Measurements from ENCODE around the gene NDUFS4. TPM values are rescaled to one million over a fixed set of nuclear protein-coding genes. Genes with fewer than 3 reads are reported as not detected.
"Not testable (repeated sequence)": the region's sequence is repeated elsewhere in the genome, so short reads cannot be mapped to it uniquely, and the experiment has no call there.

The NDUFS4 gene
- total RNA-seq, 2 donors from 2014 or later: 87.3 to 97.2 TPM

DNA sequence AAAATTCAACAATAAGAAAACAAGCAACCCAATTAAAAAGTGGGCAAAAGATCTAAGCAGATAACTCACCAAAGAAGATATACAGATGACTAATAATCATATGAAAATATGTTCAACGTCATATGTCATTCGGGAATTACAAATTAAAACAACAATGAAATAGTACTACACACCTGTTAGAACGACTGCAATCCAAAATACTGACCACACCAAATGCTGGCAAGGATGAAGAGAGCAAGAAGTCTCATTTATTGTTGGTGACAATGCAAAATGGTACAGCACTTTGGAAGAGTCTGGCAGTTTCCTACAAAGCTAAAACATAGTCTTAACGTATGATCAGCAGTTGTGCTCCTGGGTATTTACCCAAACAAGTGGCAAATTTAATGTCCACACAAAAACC is 37.5 kb downstream of the NDUFS4 start:
- DNase-seq (ENCODE audit: low spot score): no peak
- Histone ChIP-seq H3K27ac (no peak overlapping the region), H3K9me3 (no peaks in the 10 kb centered on the region), H3K36me3 (no peaks in the 10 kb centered on the region), H3K27me3 (replicated peaks; ENCODE audit: insufficient read depth) (no peaks in the 10 kb centered on the region), H3K4me3 (no peak overlapping the region), H3K4me1 (replicated peaks) (no peaks in the 10 kb centered on the region)
- 85% methylated on average over 4 of the region's 4 CpGs for WGBS
- TF ChIP-seq POLR2A (IDR thresholded peaks at IDR 0.05): no peak
- TF ChIP-seq, protein P1, sequence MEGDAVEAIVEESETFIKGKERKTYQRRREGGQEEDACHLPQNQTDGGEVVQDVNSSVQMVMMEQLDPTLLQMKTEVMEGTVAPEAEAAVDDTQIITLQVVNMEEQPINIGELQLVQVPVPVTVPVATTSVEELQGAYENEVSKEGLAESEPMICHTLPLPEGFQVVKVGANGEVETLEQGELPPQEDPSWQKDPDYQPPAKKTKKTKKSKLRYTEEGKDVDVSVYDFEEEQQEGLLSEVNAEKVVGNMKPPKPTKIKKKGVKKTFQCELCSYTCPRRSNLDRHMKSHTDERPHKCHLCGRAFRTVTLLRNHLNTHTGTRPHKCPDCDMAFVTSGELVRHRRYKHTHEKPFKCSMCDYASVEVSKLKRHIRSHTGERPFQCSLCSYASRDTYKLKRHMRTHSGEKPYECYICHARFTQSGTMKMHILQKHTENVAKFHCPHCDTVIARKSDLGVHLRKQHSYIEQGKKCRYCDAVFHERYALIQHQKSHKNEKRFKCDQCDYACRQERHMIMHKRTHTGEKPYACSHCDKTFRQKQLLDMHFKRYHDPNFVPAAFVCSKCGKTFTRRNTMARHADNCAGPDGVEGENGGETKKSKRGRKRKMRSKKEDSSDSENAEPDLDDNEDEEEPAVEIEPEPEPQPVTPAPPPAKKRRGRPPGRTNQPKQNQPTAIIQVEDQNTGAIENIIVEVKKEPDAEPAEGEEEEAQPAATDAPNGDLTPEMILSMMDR (IDR thresholded peaks at IDR 0.05): no peak
- no peak for TF ChIP-seq POLR2AphosphoS5 (IDR thresholded peaks at IDR 0.05)
- intact Hi-C loops (cut with DNase I): no loop called here

DNA sequence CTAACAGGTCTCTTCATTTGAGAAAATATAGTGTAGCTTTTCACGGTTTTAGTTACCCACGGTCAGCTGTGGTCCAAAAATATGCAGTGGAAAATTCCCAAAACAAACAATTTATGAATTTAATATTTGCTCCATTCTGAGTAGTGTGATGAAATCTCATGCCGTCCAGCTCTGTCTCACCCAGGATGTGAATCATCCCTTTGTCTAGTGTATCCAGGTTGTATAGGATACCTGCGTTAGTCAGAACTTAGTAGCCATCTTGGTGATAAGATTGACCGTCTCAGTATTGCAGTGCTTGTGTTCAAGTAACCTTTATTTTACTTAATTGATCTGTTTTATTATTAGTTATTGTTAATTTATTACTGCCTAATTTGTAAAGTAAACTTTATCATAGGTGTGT is 41.1 kb downstream of the NDUFS4 start:
- TF ChIP-seq POLR2A (IDR thresholded peaks at IDR 0.05): no peak
- no peak for TF ChIP-seq POLR2AphosphoS5 (IDR thresholded peaks at IDR 0.05)
- TF ChIP-seq, protein P1 (IDR thresholded peaks at IDR 0.05): no peak
- no peak for DNase-seq (ENCODE audit: low spot score)
- 87% methylated on average over 5 of the region's 5 CpGs for WGBS
- Histone ChIP-seq H3K4me1 (replicated peaks) (peaks cover 2% of the 10 kb centered on the region), H3K27ac (no peak overlapping the region), H3K4me3 (no peak overlapping the region), H3K9me3 (no peaks in the 10 kb centered on the region), H3K27me3 (replicated peaks; ENCODE audit: insufficient read depth) (no peaks in the 10 kb centered on the region), H3K36me3 (no peaks in the 10 kb centered on the region)
- intact Hi-C loops (cut with DNase I): no loop called here

DNA sequence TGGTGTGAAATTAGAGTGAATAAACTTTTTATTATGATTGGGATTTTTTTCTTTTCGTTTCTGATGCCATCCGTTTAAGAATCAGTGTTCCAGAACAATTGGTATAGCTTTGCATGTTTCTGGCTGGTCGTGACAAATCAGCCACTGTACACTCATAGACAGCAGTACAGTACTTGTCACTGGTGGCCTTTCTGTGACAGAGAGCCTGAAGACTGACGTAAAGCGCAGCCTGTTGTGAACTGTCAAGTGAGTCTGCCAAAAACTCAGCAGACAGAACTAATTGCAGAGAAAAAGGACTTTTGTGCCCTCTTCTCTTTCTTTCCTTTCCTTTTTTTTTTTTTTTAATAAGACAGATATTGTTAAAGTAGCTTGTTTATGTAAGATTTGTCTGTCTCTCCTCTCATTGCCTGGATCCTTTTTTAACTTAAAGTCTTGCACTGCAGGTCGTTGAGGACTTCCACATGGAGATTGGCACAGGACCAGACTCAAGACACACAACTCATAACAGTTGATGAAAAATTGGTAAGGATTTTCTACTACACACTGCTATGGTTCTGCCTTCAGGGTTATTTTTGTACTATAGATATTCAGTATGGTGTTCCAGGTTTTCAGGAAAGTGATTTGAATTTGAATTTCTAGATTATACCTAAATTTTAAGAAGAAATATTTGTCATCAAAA is 42.7 kb downstream of the NDUFS4 start:
- WGBS: 51% methylated on average over 6 of the region's 6 CpGs

DNA sequence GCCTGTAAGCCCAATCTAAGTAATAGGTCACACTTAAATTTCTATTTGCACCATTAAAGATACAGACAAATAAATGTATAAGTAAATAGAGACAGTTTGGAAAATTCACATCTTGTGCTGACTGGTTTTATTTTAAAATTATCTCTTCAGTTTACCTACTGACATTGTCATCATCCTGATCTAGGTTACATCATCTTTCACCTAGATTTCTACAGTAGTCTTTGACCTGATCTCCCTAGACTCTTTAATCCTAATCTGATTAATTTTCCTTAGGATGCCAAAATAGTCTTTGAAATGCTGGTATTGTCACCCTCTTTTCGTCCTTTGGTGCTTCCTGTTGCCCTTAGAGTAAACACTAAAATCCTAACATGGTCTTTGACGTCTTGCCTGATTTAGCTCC is 43.9 kb downstream of the NDUFS4 start:
- no peak for DNase-seq (ENCODE audit: low spot score)
- WGBS: 75% methylated on average over 2 of the region's 2 CpGs
- TF ChIP-seq POLR2AphosphoS5 (IDR thresholded peaks at IDR 0.05) (no peak), POLR2A (IDR thresholded peaks at IDR 0.05) (no peak)
- TF ChIP-seq, protein P1 (IDR thresholded peaks at IDR 0.05): no peak
- peaks cover 2% of the 10 kb centered on the region for H3K4me1 ChIP-seq (replicated peaks)
- H3K9me3 ChIP-seq: no peaks in the 10 kb centered on the region
- no peak overlapping the region for H3K4me3 ChIP-seq
- no peaks in the 10 kb centered on the region for H3K36me3 ChIP-seq
- intact Hi-C loops (cut with DNase I): no loop called here
- H3K27me3 ChIP-seq (replicated peaks; ENCODE audit: insufficient read depth): no peaks in the 10 kb centered on the region
- H3K27ac ChIP-seq: no peak overlapping the region

More for the DNA sequence above, 42.7 kb downstream of the NDUFS4 start:
- Histone ChIP-seq H3K4me1 (replicated peaks) (peaks cover 2% of the 10 kb centered on the region), H3K36me3 (no peaks in the 10 kb centered on the region), H3K4me3 (no peak overlapping the region), H3K27ac (no peak overlapping the region), H3K27me3 (replicated peaks; ENCODE audit: insufficient read depth) (no peaks in the 10 kb centered on the region), H3K9me3 (no peaks in the 10 kb centered on the region)
- TF ChIP-seq POLR2A (IDR thresholded peaks at IDR 0.05): no peak
- no peak for TF ChIP-seq POLR2AphosphoS5 (IDR thresholded peaks at IDR 0.05)
- TF ChIP-seq, protein P1 (IDR thresholded peaks at IDR 0.05): no peak
- intact Hi-C loops (cut with DNase I): no loop called here
- no peak for DNase-seq (ENCODE audit: low spot score)

DNA sequence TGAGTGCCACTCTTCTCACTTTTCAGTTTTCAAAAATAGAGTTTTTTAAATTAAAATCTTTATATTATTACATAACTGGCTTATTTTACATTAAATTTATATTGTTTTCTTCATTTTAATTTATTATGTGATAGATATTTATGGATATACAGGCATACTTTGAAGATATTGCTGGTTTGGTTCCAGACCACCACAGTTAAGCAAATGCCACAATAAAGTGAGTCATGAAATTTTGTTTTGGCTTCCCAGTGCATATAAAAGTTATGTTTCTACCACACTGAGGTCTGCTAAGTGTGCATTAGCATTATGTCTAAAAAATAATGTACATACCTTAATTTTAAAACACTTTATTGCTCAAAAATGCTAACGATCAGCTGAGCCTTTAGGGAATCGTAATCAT is 47.4 kb downstream of the NDUFS4 start:
- Histone ChIP-seq H3K27ac (no peak overlapping the region), H3K9me3 (no peaks in the 10 kb centered on the region), H3K27me3 (replicated peaks; ENCODE audit: insufficient read depth) (no peaks in the 10 kb centered on the region), H3K4me3 (no peak overlapping the region), H3K4me1 (replicated peaks) (peaks cover 2% of the 10 kb centered on the region), H3K36me3 (no peaks in the 10 kb centered on the region)
- intact Hi-C loops (cut with DNase I): no loop called here
- no peak for DNase-seq (ENCODE audit: low spot score)
- TF ChIP-seq POLR2AphosphoS5 (IDR thresholded peaks at IDR 0.05) (no peak), POLR2A (IDR thresholded peaks at IDR 0.05) (no peak)
- TF ChIP-seq, protein P1 (IDR thresholded peaks at IDR 0.05): no peak
- 92% methylated on average over 2 of the region's 2 CpGs for WGBS

DNA sequence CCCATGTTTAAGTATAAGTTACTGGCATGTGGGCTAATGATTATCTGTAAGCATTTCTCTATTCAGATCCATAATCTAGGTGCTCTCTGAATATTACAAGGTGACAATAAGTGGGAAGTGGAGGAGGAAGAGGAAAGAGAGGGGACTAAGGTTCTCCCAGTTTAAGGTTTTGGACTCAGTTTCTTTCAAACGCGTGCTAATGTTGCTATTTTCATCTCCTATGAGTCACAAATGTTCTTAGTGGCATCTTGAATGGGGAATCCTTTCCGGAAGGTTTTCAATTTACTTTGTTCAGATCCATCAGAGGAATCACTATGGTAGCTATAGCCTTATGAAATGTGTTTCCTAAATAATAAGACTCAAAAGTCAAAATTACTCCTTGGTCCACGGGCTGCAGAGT is 48.5 kb downstream of the NDUFS4 start:
- H3K27ac ChIP-seq; H3K4me3 ChIP-seq; H3K9me3 ChIP-seq; H3K4me1 ChIP-seq (replicated peaks); intact Hi-C loops (cut with DNase I); H3K36me3 ChIP-seq; H3K27me3 ChIP-seq (replicated peaks; ENCODE audit: insufficient read depth); DNase-seq (ENCODE audit: low spot score): not testable (repeated sequence)
- 96% methylated on average over 4 of the region's 4 CpGs for WGBS

Data from prostate gland (tissue), 2 donors.